Peyer's patch (tissue), 4 donors: ENCODE measurements around the gene CKS1B. TPM values are rescaled to one million over a fixed set of nuclear protein-coding genes. Genes with fewer than 3 reads are reported as not detected.

Experiments used
- DNase-seq, 3 donors: peaks; one replicate each; pipeline ENCODE4 v3.0.0-alpha.2; 2017 to 2019
- H3K27ac ChIP-seq, 4 donors: fragments of 200-600 bp; sonication (generic); one replicate each; pipeline ENCODE4 v1.5.1; 2016 to 2019
- H3K27me3 ChIP-seq, 2 donors: fragments of 200-600 bp; sonication (generic); one replicate each; pipeline ENCODE4 v1.5.1; 2019
- H3K36me3 ChIP-seq, 3 donors: fragments of 200-600 bp; sonication (generic); one replicate each; pipeline ENCODE4 v1.5.1; 2016 to 2019
- H3K4me1 ChIP-seq, 4 donors: fragments of 200-600 bp; sonication (generic); one replicate each; pipeline ENCODE4 v1.5.1; 2016 to 2019
- H3K4me3 ChIP-seq, 4 donors: fragments of 200-600 bp; sonication (generic); 1 replicate in 3 of 4; 2 replicates in 1 of 4; pipeline ENCODE4 v1.5.1; 2016 to 2019; ENCODE audit warnings: mild to moderate bottlenecking in 1 of 4
- H3K9me3 ChIP-seq, 4 donors: fragments of 200-600 bp; sonication (generic); one replicate each; pipeline ENCODE4 v1.5.1; 2016 to 2019; ENCODE audit warnings: mild to moderate bottlenecking in 1 of 4
- POLR2A ChIP-seq, 2 donors: fragments of 450-650 bp; IDR thresholded peaks; one replicate each; pipeline ENCODE4 v1.5.1; 2017; ENCODE audit warnings: antibody characterized with exemption in 2 of 2, mild to moderate bottlenecking in 2 of 2, moderate library complexity in 2 of 2
- small RNA-seq, 2 donors: library from RNA; depleted of rRNA; stranded (forward); fragments of <200 nt; gene quantifications; one replicate each; pipeline ENCODE3, GENCODE V24; 2016
- total RNA-seq, 4 donors: library from RNA; depleted of rRNA; stranded (reverse); fragments of >200 nt; gene quantifications; one replicate each; pipeline ENCODE4 v1.1.0, GENCODE V29; 2016
- TF ChIP-seq, protein P1 (sequence below), 6 experiments: fragments of 450-650 bp in 4 of 6; fragments of 200-600 bp in 2 of 6; sonication (generic) in 1 of 6; IDR thresholded peaks; one replicate each; pipeline ENCODE4 v1.5.1; 2017 to 2019; ENCODE audit warnings: antibody characterized with exemption in 6 of 6, mild to moderate bottlenecking in 3 of 6, moderate library complexity in 1 of 6

The CKS1B gene
- total RNA-seq, 4 donors from 2014 or later, result 20.3 to 39.1 (median 26.5) TPM

DNA sequence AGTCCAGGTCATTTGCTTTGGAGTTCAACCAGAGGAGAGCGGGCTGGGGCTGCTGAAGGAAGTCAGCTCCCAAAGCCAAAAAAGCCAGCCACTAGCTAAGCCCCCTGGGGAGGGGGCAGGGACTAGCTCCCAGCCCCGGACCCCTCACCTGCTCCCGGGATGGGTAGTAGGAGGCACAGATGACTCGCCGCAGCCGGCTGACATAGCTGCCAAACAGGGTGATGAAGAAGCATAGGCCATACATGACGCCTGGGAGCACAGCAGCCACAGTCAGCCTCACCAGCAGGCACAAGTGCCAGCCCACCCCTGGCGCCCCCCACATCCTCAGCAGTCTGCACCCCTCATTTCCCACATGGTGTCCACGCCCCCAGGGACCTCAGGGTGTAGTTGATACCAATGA lies 51.7 kb downstream of the CKS1B start:
- Histone ChIP-seq H3K4me3 (no peak overlapping the region), H3K9me3 (no peaks in the 10 kb centered on the region), H3K4me1 (peaks cover 0 to 5% (median 0%) of the 10 kb centered on the region in 4 donors), H3K27me3 (no peaks in the 10 kb centered on the region), H3K36me3 (no peaks in the 10 kb centered on the region), H3K27ac (no peak overlapping the region)
- TF ChIP-seq POLR2A (IDR thresholded peaks at IDR 0.05), result no peak
- TF ChIP-seq, protein P1, sequence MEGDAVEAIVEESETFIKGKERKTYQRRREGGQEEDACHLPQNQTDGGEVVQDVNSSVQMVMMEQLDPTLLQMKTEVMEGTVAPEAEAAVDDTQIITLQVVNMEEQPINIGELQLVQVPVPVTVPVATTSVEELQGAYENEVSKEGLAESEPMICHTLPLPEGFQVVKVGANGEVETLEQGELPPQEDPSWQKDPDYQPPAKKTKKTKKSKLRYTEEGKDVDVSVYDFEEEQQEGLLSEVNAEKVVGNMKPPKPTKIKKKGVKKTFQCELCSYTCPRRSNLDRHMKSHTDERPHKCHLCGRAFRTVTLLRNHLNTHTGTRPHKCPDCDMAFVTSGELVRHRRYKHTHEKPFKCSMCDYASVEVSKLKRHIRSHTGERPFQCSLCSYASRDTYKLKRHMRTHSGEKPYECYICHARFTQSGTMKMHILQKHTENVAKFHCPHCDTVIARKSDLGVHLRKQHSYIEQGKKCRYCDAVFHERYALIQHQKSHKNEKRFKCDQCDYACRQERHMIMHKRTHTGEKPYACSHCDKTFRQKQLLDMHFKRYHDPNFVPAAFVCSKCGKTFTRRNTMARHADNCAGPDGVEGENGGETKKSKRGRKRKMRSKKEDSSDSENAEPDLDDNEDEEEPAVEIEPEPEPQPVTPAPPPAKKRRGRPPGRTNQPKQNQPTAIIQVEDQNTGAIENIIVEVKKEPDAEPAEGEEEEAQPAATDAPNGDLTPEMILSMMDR (IDR thresholded peaks at IDR 0.05), result no peak
- no peak for DNase-seq

DNA sequence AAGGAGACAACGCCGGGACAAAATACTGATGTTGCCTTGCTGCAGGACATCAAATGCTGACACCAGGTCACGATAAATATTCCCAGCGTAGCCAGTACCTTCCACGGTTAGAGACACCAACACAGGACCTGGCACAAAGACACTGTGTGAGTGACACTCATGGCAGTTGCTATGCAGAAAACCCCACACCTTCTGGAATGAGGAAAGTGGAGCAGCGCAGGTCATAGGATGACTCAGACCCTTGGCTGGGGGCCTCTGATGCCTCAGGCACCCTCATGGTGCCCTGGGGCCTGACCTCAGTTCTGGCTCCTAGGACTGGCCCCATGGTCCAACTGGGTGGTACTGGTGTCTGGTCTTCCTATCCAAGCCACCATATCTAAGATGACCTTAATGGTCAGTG lies 52.1 kb downstream of the CKS1B start:
- no peaks in the 10 kb centered on the region for H3K9me3 ChIP-seq
- H3K4me1 ChIP-seq, result peaks cover 0 to 5% (median 0%) of the 10 kb centered on the region in 4 donors
- H3K4me3 ChIP-seq, result no peak overlapping the region
- H3K27ac ChIP-seq, result no peak overlapping the region
- H3K27me3 ChIP-seq, result no peaks in the 10 kb centered on the region
- TF ChIP-seq, protein P1 (IDR thresholded peaks at IDR 0.05), result no peak
- no peak for TF ChIP-seq POLR2A (IDR thresholded peaks at IDR 0.05)
- DNase-seq, result no peak
- no peaks in the 10 kb centered on the region for H3K36me3 ChIP-seq

Small RNA genes within 50 kb of the gene (small RNA-seq; reads per million reads assigned to genes)
- gene MIR4258 (0 reads per million in 2 donors), gene RF00017 (0 reads per million in 2 donors)

Other genes with a start within 250 kb of the CKS1B start
- gene KCNN3, start 104.4 kb upstream of the CKS1B start, total RNA-seq, result 1 to 10 TPM in 3 of 4 donors, under 1 TPM in 1; 0.85 to 1.7 (median 1.2) TPM
- gene PMVK, start 38.0 kb upstream of the CKS1B start, total RNA-seq, result 10 to 100 TPM in 3 of 4 donors, 1 to 10 TPM in 1; 5.0 to 20.1 (median 19.2) TPM
- gene PBXIP1, start 18.6 kb upstream of the CKS1B start, total RNA-seq, result 100 to 1,000 TPM in 3 of 4 donors, 10 to 100 TPM in 1; 66.6 to 117 (median 109) TPM
- 10 to 100 TPM; 32.2 to 48.9 (median 34.2) TPM for gene PYGO2, start 12.9 kb upstream of the CKS1B start, total RNA-seq
- gene SHC1, start 3.9 kb upstream of the CKS1B start, total RNA-seq, result 100 to 1,000 TPM in 2 of 4 donors, 10 to 100 TPM in 2; 56.9 to 150 (median 104) TPM
- 10 to 100 TPM; 29.7 to 50.3 (median 46.3) TPM for gene FLAD1, start 8.7 kb downstream of the CKS1B start, total RNA-seq
- not detected for gene LENEP, start 18.9 kb downstream of the CKS1B start, total RNA-seq
- 100 to 1,000 TPM in 3 of 4 donors, 10 to 100 TPM in 1; 35.5 to 412 (median 346) TPM for gene ZBTB7B, start 28.1 kb downstream of the CKS1B start, total RNA-seq
- gene DCST2, start 59.1 kb downstream of the CKS1B start, total RNA-seq, result 10 to 100 TPM in 1 of 4 donors, 1 to 10 TPM in 3; 1.7 to 12.5 (median 5.3) TPM
- gene DCST1, start 59.1 kb downstream of the CKS1B start, total RNA-seq, result 1 to 10 TPM in 1 of 4 donors, under 1 TPM in 1, not detected in 2; 0.88 to 2.7 TPM
- 100 to 1,000 TPM; 111 to 191 (median 126) TPM for gene ADAM15, start 76.6 kb downstream of the CKS1B start, total RNA-seq
- gene EFNA4, start 89.1 kb downstream of the CKS1B start, total RNA-seq, result 10 to 100 TPM in 3 of 4 donors, 1 to 10 TPM in 1; 2.5 to 39.6 (median 18.2) TPM
- 1 to 10 TPM; 2.3 to 8.7 (median 5.3) TPM for gene EFNA3, start 104.2 kb downstream of the CKS1B start, total RNA-seq
- gene EFNA1, start 153.2 kb downstream of the CKS1B start, total RNA-seq, result 100 to 1,000 TPM in 3 of 4 donors, 10 to 100 TPM in 1; 13.2 to 166 (median 145) TPM
- 10 to 100 TPM; 42.5 to 83.3 (median 46.7) TPM for gene SLC50A1, start 161.2 kb downstream of the CKS1B start, total RNA-seq
- gene DPM3, start 165.8 kb downstream of the CKS1B start, total RNA-seq, result 10 to 100 TPM; 33.5 to 89.2 (median 65.0) TPM
- 100 to 1,000 TPM; 111 to 137 (median 117) TPM for gene KRTCAP2, start 198.6 kb downstream of the CKS1B start, total RNA-seq
- not detected for gene TRIM46, start 199.2 kb downstream of the CKS1B start, total RNA-seq
- gene THBS3, start 233.2 kb downstream of the CKS1B start, total RNA-seq, result 10 to 100 TPM; 15.9 to 58.6 (median 46.5) TPM
- 10 to 100 TPM; 33.2 to 45.2 (median 36.5) TPM for gene MTX1, start 234.0 kb downstream of the CKS1B start, total RNA-seq